Vagina (tissue), 2 donors: ENCODE data around the gene ITPR1. TPM values are rescaled to one million over a fixed set of nuclear protein-coding genes. Genes with fewer than 3 reads are reported as not detected.

Source experiments
- DNase-seq, 2 donors: peaks; one replicate each; pipeline ENCODE4 v3.0.0-alpha.2; 2017; ENCODE audit errors: extremely low spot score in 2 of 2
- H3K27ac ChIP-seq: fragments of 200-600 bp; sonication (generic); one replicate; pipeline ENCODE4 v1.5.1; 2019
- H3K27me3 ChIP-seq: fragments of 200-600 bp; sonication (generic); one replicate; pipeline ENCODE4 v1.5.1; 2019
- H3K36me3 ChIP-seq, 2 donors: fragments of 200-600 bp; sonication (generic); one replicate each; pipeline ENCODE4 v1.5.1; 2017 to 2019
- H3K4me1 ChIP-seq: fragments of 200-600 bp; sonication (generic); one replicate; pipeline ENCODE4 v1.5.1; 2019
- H3K4me3 ChIP-seq, 2 donors: fragments of 200-600 bp; sonication (generic); 1 replicate in 1 of 2; 2 replicates in 1 of 2; pipeline ENCODE4 v1.5.1; 2016 to 2019
- H3K9me3 ChIP-seq: fragments of 200-600 bp; sonication (generic); one replicate; pipeline ENCODE4 v1.5.1; 2019
- POLR2A ChIP-seq, 2 donors: fragments of 450-650 bp; IDR thresholded peaks; one replicate each; pipeline ENCODE4 v1.6.1; 2017; ENCODE audit warnings: antibody characterized with exemption in 2 of 2, mild to moderate bottlenecking in 2 of 2, moderate library complexity in 2 of 2
- POLR2AphosphoS5 ChIP-seq, 2 donors: sonication (generic); formaldehyde crosslinking; IDR thresholded peaks; one replicate each; pipeline ENCODE4 v1.9.0; 2017; ENCODE audit warnings: antibody characterized with exemption in 2 of 2, mild to moderate bottlenecking in 2 of 2, low read depth in 1 of 2; ENCODE audit not compliant: insufficient read depth in 1 of 2
- intact Hi-C: fragments of 100-400 bp; cut with DNase I; formaldehyde crosslinking; loops from one replicate; pipeline ENCODE4 v1.15.1; 2023
- total RNA-seq: library from RNA; depleted of rRNA; stranded (reverse); fragments of >200 nt; gene quantifications from one replicate; pipeline ENCODE4 v1.2.3, GENCODE V29; 2016
- TF ChIP-seq, protein P1 (sequence below), 3 experiments: fragments of 450-650 bp in 2 of 3; fragments of 200-600 bp in 1 of 3; sonication (generic) in 1 of 3; IDR thresholded peaks; one replicate each; pipeline ENCODE4 v1.5.1; 2017 to 2019; ENCODE audit warnings: antibody characterized with exemption in 3 of 3, mild to moderate bottlenecking in 2 of 3, moderate library complexity in 2 of 3

The ITPR1 gene
- total RNA-seq, 1 donor from 2014 or later: 108 TPM

DNA sequence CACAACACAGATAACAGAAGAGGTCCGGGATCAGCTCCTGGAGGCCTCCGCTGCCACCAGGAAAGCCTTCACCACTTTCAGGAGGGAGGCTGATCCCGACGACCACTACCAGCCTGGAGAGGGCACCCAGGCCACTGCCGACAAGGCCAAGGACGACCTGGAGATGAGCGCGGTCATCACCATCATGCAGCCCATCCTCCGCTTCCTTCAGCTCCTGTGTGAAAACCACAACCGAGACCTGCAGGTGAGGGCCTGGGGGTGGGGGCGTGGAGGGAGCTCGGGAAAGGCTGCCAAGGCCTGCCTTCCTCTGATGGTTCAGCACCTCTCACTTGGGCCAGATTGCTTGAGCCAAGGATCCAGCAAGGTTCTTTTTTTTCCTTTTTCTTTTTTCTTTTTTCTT, 275.4 kb downstream of the ITPR1 start:
- Histone ChIP-seq H3K27me3 (no peaks in the 10 kb centered on the region), H3K27ac (no peak overlapping the region), H3K36me3 (no peaks in the 10 kb centered on the region), H3K4me1 (peaks cover 28% of the 10 kb centered on the region), H3K4me3 (no peak overlapping the region), H3K9me3 (no peaks in the 10 kb centered on the region)
- TF ChIP-seq, protein P1, sequence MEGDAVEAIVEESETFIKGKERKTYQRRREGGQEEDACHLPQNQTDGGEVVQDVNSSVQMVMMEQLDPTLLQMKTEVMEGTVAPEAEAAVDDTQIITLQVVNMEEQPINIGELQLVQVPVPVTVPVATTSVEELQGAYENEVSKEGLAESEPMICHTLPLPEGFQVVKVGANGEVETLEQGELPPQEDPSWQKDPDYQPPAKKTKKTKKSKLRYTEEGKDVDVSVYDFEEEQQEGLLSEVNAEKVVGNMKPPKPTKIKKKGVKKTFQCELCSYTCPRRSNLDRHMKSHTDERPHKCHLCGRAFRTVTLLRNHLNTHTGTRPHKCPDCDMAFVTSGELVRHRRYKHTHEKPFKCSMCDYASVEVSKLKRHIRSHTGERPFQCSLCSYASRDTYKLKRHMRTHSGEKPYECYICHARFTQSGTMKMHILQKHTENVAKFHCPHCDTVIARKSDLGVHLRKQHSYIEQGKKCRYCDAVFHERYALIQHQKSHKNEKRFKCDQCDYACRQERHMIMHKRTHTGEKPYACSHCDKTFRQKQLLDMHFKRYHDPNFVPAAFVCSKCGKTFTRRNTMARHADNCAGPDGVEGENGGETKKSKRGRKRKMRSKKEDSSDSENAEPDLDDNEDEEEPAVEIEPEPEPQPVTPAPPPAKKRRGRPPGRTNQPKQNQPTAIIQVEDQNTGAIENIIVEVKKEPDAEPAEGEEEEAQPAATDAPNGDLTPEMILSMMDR (IDR thresholded peaks at IDR 0.05): no peak
- TF ChIP-seq POLR2A (IDR thresholded peaks at IDR 0.05): no peak
- TF ChIP-seq POLR2AphosphoS5 (IDR thresholded peaks at IDR 0.05; ENCODE audit: insufficient read depth in 1 of 2, low read depth in 1 of 2): no peak
- intact Hi-C loops: no loop called here
- DNase-seq: no peak

DNA sequence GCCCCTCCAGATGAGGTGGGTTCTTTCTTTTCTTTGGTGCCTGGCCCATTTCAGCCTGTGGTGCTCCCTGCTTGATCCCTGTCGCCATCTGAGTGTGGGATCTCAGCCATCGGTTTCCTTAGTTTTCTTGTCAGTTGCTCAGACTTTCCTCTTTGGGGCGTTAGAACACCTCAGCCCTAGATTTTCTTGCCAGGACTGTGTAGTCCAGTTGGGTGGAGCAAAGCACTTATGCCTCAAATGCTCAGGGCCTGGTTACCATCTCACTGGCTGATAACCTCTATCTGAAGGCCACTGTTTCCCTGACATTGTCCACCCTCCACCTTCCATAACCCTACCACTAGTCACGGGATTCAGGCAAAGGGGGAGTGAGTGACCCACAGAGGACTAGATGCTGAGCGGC, 277.4 kb downstream of the ITPR1 start:
- intact Hi-C loops: no loop called here
- peak overlapping the region; percentile 79 for H3K27ac ChIP-seq

DNA sequence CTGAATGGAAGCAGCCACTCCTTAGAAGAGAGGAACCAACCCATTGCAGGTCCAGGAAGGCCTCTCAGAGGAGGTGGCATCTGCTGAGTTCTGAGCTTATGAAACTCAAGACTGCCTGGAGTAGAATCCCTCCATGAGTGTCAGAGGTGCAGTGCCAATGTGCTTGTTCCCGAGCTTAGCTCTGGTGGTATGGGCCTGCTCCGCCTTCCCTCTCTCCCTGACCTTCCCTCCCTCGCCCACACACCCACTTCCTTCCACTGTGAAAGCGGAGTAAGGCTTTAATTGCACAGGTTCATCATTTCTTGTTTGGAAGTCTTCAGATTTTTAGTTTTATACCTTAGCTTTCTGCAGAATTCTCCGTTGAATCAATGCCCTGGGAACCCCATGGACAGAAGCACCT, 278.1 kb downstream of the ITPR1 start:
- Histone ChIP-seq H3K4me3 (no peak overlapping the region), H3K4me1 (peaks cover 38% of the 10 kb centered on the region), H3K27ac (peak overlapping the region; percentile 79), H3K36me3 (no peaks in the 10 kb centered on the region), H3K9me3 (no peaks in the 10 kb centered on the region), H3K27me3 (no peaks in the 10 kb centered on the region)
- no peak for TF ChIP-seq POLR2A (IDR thresholded peaks at IDR 0.05)
- no peak for TF ChIP-seq POLR2AphosphoS5 (IDR thresholded peaks at IDR 0.05; ENCODE audit: insufficient read depth in 1 of 2, low read depth in 1 of 2)
- TF ChIP-seq, protein P1 (IDR thresholded peaks at IDR 0.05): no peak
- intact Hi-C loops: no loop called here
- DNase-seq: no peak

More for the DNA sequence above, 277.4 kb downstream of the ITPR1 start:
- Histone ChIP-seq H3K36me3 (no peaks in the 10 kb centered on the region), H3K4me1 (peaks cover 31% of the 10 kb centered on the region), H3K9me3 (no peaks in the 10 kb centered on the region), H3K4me3 (no peak overlapping the region), H3K27me3 (no peaks in the 10 kb centered on the region)
- no peak for DNase-seq
- TF ChIP-seq POLR2AphosphoS5 (IDR thresholded peaks at IDR 0.05; ENCODE audit: insufficient read depth in 1 of 2, low read depth in 1 of 2) (no peak), POLR2A (IDR thresholded peaks at IDR 0.05) (no peak)
- TF ChIP-seq, protein P1 (IDR thresholded peaks at IDR 0.05): no peak

DNA sequence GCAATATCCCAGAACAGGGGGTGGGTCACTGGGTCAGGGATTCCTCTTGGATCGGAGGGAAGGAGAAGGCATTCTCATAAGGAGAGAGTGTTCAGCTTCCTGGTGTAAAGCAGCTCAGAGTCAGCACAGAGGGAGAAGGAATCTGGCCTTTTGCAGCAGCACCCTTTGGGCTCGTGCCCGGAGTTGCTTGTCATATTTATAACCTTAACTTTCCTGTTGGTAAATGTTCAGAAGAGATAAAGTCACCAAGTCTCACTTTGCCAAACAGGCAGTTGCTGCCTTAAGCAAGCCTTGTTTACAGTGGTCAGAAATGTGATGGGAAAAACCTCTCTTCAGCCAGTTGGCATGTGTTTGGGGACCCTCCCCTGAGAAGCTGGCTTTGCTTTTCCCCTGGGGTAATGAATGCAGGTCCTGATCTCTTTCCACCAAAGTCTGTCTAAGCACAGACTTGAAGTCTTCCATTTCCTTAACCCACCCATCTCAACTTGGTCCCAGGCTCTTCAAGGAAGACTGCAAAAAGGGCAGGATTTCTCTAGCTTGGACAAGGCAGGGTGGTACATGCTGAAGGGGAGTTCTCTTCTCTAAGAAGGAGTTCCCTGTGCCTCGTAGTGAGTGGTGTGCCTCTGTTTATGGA, 279.1 kb downstream of the ITPR1 start:
- no peak overlapping the region for H3K4me3 ChIP-seq
- TF ChIP-seq POLR2AphosphoS5 (IDR thresholded peaks at IDR 0.05; ENCODE audit: insufficient read depth in 1 of 2, low read depth in 1 of 2) (peak in 1 of 2 donors; percentile 77), POLR2A (IDR thresholded peaks at IDR 0.05) (no peak)
- no peaks in the 10 kb centered on the region for H3K9me3 ChIP-seq
- peaks cover 41% of the 10 kb centered on the region for H3K4me1 ChIP-seq
- peak in 1 of 2 donors; percentile 93 for DNase-seq
- H3K27ac ChIP-seq: peak overlapping the region; percentile 79
- H3K27me3 ChIP-seq: no peaks in the 10 kb centered on the region
- no peaks in the 10 kb centered on the region for H3K36me3 ChIP-seq
- intact Hi-C loops: no loop called here

DNA sequence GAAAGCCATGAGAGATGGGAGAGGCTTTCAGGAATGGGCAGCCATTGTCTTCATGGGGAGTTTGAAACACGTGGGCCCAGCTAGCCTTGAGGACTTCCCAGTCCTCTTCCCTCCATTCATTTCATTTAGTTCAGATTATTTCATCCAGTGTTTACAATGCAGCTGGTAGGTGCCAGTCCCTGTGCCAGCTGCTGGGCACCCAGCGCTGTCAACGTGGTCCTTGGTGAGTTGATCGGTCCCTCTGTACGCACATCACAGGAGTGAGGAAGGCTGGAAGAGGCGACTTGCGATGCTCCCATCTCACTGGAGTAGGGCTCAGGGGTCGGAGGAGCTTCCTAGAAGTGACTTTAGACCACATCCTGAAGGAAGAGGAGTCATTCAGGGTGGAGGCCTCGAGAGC, 279.7 kb downstream of the ITPR1 start:
- intact Hi-C loops: no loop called here
- no peaks in the 10 kb centered on the region for H3K9me3 ChIP-seq
- peak overlapping the region; percentile 79 for H3K27ac ChIP-seq
- TF ChIP-seq POLR2AphosphoS5 (IDR thresholded peaks at IDR 0.05; ENCODE audit: insufficient read depth in 1 of 2, low read depth in 1 of 2) (no peak), POLR2A (IDR thresholded peaks at IDR 0.05) (no peak)
- TF ChIP-seq, protein P1 (IDR thresholded peaks at IDR 0.05): no peak
- H3K27me3 ChIP-seq: no peaks in the 10 kb centered on the region
- no peak overlapping the region for H3K4me3 ChIP-seq
- no peaks in the 10 kb centered on the region for H3K36me3 ChIP-seq
- no peak for DNase-seq
- H3K4me1 ChIP-seq: peaks cover 47% of the 10 kb centered on the region
